Smooth muscle cell (in vitro differentiated cells): ENCODE data around the gene BCKDHB. TPM values are rescaled to one million over a fixed set of nuclear protein-coding genes. Genes with fewer than 3 reads are reported as not detected.
"Not testable (repeated sequence)": the region's sequence is repeated elsewhere in the genome, so short reads cannot be mapped to it uniquely, and the experiment has no call there.

Experiments used
- DNase-seq: peaks from one replicate; lab custom pipeline; 2025; ENCODE audit not compliant: unreplicated experiment; lab: John Stamatoyannopoulos, UW
- H2AFZ ChIP-seq: fragments of 200-600 bp; sonication (generic); 2 replicates; pipeline ENCODE4 v1.6.0; 2016; ENCODE audit warnings: antibody characterized with exemption, low read depth, mild to moderate bottlenecking
- H3F3A ChIP-seq: fragments of 200-600 bp; sonication (generic); 2 replicates; pipeline ENCODE4 v1.6.0; 2017; ENCODE audit warnings: antibody characterized with exemption, low read depth
- H3K27ac ChIP-seq: fragments of 200-600 bp; sonication (generic); 2 replicates; pipeline ENCODE4 v1.5.1; 2016; ENCODE audit warnings: low read depth, mild to moderate bottlenecking
- H3K27me3 ChIP-seq: fragments of 200-600 bp; sonication (generic); 2 replicates; pipeline ENCODE4 v1.6.1; 2016; ENCODE audit warnings: low read depth, mild to moderate bottlenecking
- H3K36me3 ChIP-seq: fragments of 200-600 bp; sonication (generic); 2 replicates; pipeline ENCODE4 v1.5.1; 2016; ENCODE audit warnings: low read depth
- H3K4me1 ChIP-seq: fragments of 200-600 bp; sonication (generic); 2 replicates; pipeline ENCODE4 v1.5.1; 2016; ENCODE audit warnings: low read depth
- H3K4me2 ChIP-seq: fragments of 200-600 bp; sonication (generic); 2 replicates; pipeline ENCODE4 v1.6.0; 2016; ENCODE audit warnings: mild to moderate bottlenecking
- H3K4me3 ChIP-seq: fragments of 200-600 bp; sonication (generic); 2 replicates; pipeline ENCODE4 v1.5.1; 2016; ENCODE audit warnings: mild to moderate bottlenecking
- H3K79me2 ChIP-seq: fragments of 200-600 bp; sonication (generic); 2 replicates; pipeline ENCODE4 v1.6.0; 2016; ENCODE audit warnings: low read depth, mild to moderate bottlenecking
- H3K9ac ChIP-seq: fragments of 200-600 bp; sonication (generic); 2 replicates; pipeline ENCODE4 v1.6.0; 2016; ENCODE audit warnings: low read depth
- H3K9me3 ChIP-seq: fragments of 200-600 bp; sonication (generic); replicated peaks from 2 replicates; pipeline ENCODE4 v1.5.1; 2016; ENCODE audit warnings: low read depth
- H4K20me1 ChIP-seq: fragments of 200-600 bp; sonication (generic); 2 replicates; pipeline ENCODE4 v1.6.0; 2016; ENCODE audit warnings: low read depth
- CTCF ChIP-seq: fragments of 200-600 bp; sonication (generic); IDR thresholded peaks from 2 replicates; pipeline ENCODE4 v1.5.1; 2017; ENCODE audit warnings: borderline replicate concordance, mild to moderate bottlenecking, antibody characterized with exemption; ENCODE audit not compliant: insufficient read depth, poor library complexity, severe bottlenecking
- WGBS: methylation state at CpG from one replicate; pipeline ENCODE4 v1.1.7; 2016; ENCODE audit warnings: low lambda C conversion rate; 5-methylcytosine and 5-hydroxymethylcytosine counted together
- polyA plus RNA-seq: library from polyadenylated mRNA; unstranded; fragments of >200 nt; fragmentation: Nextera tagmentation; extraction: Ambion mirVana; gene quantifications from 2 replicates; pipeline ENCODE4 v1.2.1, GENCODE V29; 2016
- total RNA-seq: library from RNA; depleted of rRNA; stranded (reverse); fragments of >200 nt; gene quantifications from 2 replicates; pipeline ENCODE4 v1.2.3, GENCODE V29; 2014

Gene BCKDHB
- total RNA-seq (16.1 and 19.7 TPM in 2 replicates), polyA plus RNA-seq (10.2 and 11.4 TPM in 2 replicates)

GRCh38 chr6:80106418-80107235, at the start of gene BCKDHB:
Gene BCKDHB (plus strand): TSS chr6:80106671. CDS start chr6:80106694, 23 bp downstream.
- peak within 1 kb of the TSS; percentile 99 for H3K4me2 ChIP-seq
- no peak for TF ChIP-seq CTCF
- peak within 1 kb of the TSS; percentile 58 for H3K9ac ChIP-seq
- peaks cover 11% of the 10 kb centered on the region for H3K79me2 ChIP-seq
- no peaks in the 10 kb centered on the region for H3K9me3 ChIP-seq
- DNase-seq = peak; percentile 85
- peaks cover 4% of the 10 kb centered on the region for H3K4me1 ChIP-seq
- no peaks in the 10 kb centered on the region for H4K20me1 ChIP-seq
- peak within 1 kb of the TSS; percentile 26 for H3K27ac ChIP-seq
- H3K36me3 ChIP-seq = no peaks in the 10 kb centered on the region
- no peaks in the 10 kb centered on the region for H3F3A ChIP-seq
- H3K4me3 ChIP-seq = peak within 1 kb of the TSS; percentile 82
- peak within 1 kb of the TSS; percentile 98 for H2AFZ ChIP-seq
- under 1% methylated on average over 56 of the region's 56 CpGs for WGBS
- H3K27me3 ChIP-seq = no peaks in the 10 kb centered on the region

DNA sequence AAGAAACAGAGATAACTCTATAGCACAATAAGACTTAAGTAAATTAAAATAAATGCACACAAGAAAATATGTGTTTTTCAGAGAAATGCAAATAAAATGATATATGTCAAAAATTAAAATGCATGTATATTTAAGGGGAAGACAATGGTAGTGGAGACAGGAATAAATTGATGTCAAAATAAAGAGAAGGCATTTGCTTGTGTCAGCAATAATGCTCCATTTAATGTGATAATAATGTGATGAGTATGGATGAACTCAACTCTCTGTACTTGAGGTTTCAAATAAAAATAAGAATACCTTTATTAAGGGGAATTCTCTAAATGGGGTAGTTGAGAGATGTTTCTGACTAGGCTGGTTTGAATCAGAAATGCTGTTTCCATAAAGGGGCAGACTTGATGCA, 45.7 kb upstream of the BCKDHB start:
- DNase-seq = no peak
- no peak overlapping the region for H3K27ac ChIP-seq
- H3K36me3 ChIP-seq = no peaks in the 10 kb centered on the region
- H3F3A ChIP-seq = no peaks in the 10 kb centered on the region
- H3K27me3 ChIP-seq = no peaks in the 10 kb centered on the region
- no peaks in the 10 kb centered on the region for H4K20me1 ChIP-seq
- H3K4me1 ChIP-seq = no peaks in the 10 kb centered on the region
- no peaks in the 10 kb centered on the region for H3K9me3 ChIP-seq
- H3K9ac ChIP-seq = no peak overlapping the region
- H3K79me2 ChIP-seq = no peaks in the 10 kb centered on the region
- TF ChIP-seq CTCF = no peak
- no peak overlapping the region for H3K4me3 ChIP-seq
- H2AFZ ChIP-seq = no peak overlapping the region
- no peak overlapping the region for H3K4me2 ChIP-seq

- WGBS = 63% methylated on average over 7 of the region's 7 CpGs
- H3K79me2 ChIP-seq, H3F3A ChIP-seq, H4K20me1 ChIP-seq, H3K36me3 ChIP-seq, H3K27me3 ChIP-seq, H3K27ac ChIP-seq, H3K4me3 ChIP-seq, H3K4me1 ChIP-seq, DNase-seq, H3K9ac ChIP-seq, H3K4me2 ChIP-seq, H3K9me3 ChIP-seq, H2AFZ ChIP-seq: not testable (repeated sequence)
Measured at GRCh38 chr6:80068146-80068545, 38.3 kb upstream of the BCKDHB start.

GRCh38 chr6:80070431-80070830, 36.0 kb upstream of the BCKDHB start:
- not testable (repeated sequence) for H3K4me3 ChIP-seq, H3K4me2 ChIP-seq, H3K27ac ChIP-seq, DNase-seq, H4K20me1 ChIP-seq, H3K9me3 ChIP-seq, H3F3A ChIP-seq, H3K36me3 ChIP-seq, H2AFZ ChIP-seq, H3K27me3 ChIP-seq, H3K4me1 ChIP-seq, H3K79me2 ChIP-seq, H3K9ac ChIP-seq
- WGBS = 97% methylated on average over 19 of the region's 19 CpGs
